ENCODE measurements around the gene RER1. TPM values are rescaled to one million over a fixed set of nuclear protein-coding genes. Genes with fewer than 3 reads are reported as not detected.
A peak's percentile ranks its signal among the peaks of the same experiment; 100 is the strongest.

Gene RER1
- total RNA-seq, 1 donor from 2014 or later, result 197 TPM

DNA sequence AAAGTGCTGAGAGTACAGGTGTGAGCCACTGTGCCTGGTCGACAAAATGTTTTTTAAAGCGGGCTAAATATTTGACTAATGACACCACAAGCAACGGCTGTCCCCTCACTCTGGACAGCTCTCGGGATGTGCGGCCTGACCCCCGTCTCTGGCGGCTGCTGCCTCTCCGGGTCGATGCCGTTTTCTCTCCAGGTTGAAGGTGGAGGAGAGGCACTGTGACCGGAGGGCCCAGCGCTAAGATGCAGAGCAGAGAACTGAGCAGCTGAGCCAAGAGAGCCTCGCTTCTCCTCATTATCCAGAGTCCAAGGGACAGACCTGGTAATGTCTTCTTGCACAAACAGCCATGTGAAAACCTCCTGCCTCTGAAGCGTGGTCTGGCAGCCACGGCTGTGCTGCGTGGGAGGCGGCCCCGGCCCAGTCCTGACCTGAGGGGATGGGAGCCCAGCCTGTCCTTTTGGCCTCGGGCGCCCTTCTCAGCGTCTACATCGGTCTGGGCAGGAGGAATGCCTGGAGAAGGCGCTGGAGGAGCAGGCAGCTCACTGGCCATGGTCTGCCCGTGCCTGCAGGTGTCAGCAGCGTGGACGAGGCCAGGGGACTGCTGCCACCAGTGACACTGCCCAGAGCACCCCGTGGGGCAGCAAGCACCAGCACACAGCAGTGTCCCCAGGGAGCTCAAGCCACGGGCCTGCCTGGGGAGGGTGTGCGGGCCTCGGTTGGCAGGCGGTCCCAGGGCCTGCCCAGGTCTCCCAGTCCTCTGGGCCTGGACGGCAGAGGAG lies 10.6 kb upstream of the RER1 start:
- Histone ChIP-seq H3K27me3 (ENCODE audit: insufficient read depth, low read length) (no peaks in the 10 kb centered on the region), H3K9ac (ENCODE audit: low read length) (no peak overlapping the region), H3K4me2 (ENCODE audit: low read length) (no peak overlapping the region), H3K27ac (ENCODE audit: low read depth, low read length) (no peak overlapping the region), H2AFZ (ENCODE audit: low read depth, low read length) (no peak overlapping the region), H4K20me1 (ENCODE audit: insufficient read depth, low read length) (no peaks in the 10 kb centered on the region), H3K36me3 (ENCODE audit: insufficient read depth, low read length) (no peaks in the 10 kb centered on the region), H3K9me3 (ENCODE audit: insufficient read depth, low read depth, low read length) (no peaks in the 10 kb centered on the region), H3K4me3 (ENCODE audit: insufficient read depth, low read depth, low read length) (no peak overlapping the region), H3K4me1 (ENCODE audit: insufficient read depth, low read length) (no peaks in the 10 kb centered on the region), H3K79me2 (ENCODE audit: insufficient read depth, low read length) (no peaks in the 10 kb centered on the region)
- no peak overlapping the region for H3K27ac Mint-ChIP-seq (ENCODE audit: unreplicated experiment)
- TF ChIP-seq, protein P1, sequence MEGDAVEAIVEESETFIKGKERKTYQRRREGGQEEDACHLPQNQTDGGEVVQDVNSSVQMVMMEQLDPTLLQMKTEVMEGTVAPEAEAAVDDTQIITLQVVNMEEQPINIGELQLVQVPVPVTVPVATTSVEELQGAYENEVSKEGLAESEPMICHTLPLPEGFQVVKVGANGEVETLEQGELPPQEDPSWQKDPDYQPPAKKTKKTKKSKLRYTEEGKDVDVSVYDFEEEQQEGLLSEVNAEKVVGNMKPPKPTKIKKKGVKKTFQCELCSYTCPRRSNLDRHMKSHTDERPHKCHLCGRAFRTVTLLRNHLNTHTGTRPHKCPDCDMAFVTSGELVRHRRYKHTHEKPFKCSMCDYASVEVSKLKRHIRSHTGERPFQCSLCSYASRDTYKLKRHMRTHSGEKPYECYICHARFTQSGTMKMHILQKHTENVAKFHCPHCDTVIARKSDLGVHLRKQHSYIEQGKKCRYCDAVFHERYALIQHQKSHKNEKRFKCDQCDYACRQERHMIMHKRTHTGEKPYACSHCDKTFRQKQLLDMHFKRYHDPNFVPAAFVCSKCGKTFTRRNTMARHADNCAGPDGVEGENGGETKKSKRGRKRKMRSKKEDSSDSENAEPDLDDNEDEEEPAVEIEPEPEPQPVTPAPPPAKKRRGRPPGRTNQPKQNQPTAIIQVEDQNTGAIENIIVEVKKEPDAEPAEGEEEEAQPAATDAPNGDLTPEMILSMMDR (IDR thresholded peaks at IDR 0.05; ENCODE audit: insufficient read depth, low read depth, low read length), result no peak
- no peak for TF ChIP-seq EZH2 (IDR thresholded peaks at IDR 0.05; ENCODE audit: insufficient read depth, low read length)
- no peaks in the 10 kb centered on the region for H3K4me1 Mint-ChIP-seq (ENCODE audit: low read depth, unreplicated experiment)
- no peaks in the 10 kb centered on the region for H3K36me3 Mint-ChIP-seq (ENCODE audit: low read depth, unreplicated experiment)
- H3K27me3 Mint-ChIP-seq (ENCODE audit: low read depth, unreplicated experiment), result no peaks in the 10 kb centered on the region
- H3K4me3 Mint-ChIP-seq (ENCODE audit: unreplicated experiment), result no peak overlapping the region
- FAIRE-seq (no peak), DNase-seq (ENCODE audit: low read depth) (no peak)
- H3K9me3 Mint-ChIP-seq (ENCODE audit: unreplicated experiment), result no peaks in the 10 kb centered on the region

DNA sequence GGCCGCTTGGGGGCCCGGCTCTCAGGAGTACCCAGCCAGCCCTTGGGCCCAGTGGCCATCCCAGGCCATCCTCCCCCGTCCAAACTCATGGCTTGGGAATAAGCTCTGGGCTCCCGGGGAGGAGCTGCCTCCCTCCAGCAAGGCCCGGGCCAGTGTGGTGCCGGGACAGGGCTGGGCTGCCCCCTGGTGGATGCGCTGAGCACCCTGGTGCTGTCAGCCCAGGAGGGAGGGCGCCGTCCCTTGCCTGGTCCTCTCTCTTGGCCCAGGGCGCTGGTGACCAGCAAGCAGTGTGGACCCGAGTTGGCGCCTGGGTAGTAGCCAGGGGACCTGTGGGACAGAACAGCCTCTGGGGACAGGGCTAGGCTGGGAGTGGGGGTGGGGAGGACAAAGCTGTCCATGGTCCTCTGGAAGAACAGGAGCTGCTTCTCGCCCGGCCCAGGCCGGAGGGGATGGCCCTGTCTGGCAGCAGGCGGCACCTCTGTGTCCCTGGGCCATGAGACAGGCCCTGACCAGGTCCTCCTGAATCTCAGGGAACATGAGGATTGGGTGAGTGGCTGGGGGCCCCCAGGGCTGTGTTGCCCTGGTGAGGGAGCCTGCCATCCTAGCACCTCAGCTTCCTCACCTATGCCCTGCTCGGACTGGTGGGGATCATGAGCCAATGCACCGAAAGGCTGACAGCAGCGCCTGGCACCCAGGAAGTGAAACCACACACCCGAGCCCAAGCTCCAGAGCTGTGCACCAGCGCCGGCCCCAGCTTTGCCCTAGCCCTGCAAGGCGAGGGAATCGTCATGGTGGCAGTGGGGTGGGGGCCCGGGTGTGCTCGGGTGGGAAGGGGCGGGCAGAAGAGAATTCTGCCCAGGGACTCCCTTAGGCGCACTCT lies 9.7 kb upstream of the RER1 start:
- FAIRE-seq (no peak), DNase-seq (ENCODE audit: low read depth) (peak; percentile 42)
- no peak overlapping the region for H3K27ac Mint-ChIP-seq (ENCODE audit: unreplicated experiment)
- no peak overlapping the region for H3K9ac ChIP-seq (ENCODE audit: low read length)
- H2AFZ ChIP-seq (ENCODE audit: low read depth, low read length), result no peak overlapping the region
- H3K9me3 Mint-ChIP-seq (ENCODE audit: unreplicated experiment), result no peaks in the 10 kb centered on the region
- no peak overlapping the region for H3K4me3 Mint-ChIP-seq (ENCODE audit: unreplicated experiment)
- no peak overlapping the region for H3K4me2 ChIP-seq (ENCODE audit: low read length)
- no peak overlapping the region for H3K27ac ChIP-seq (ENCODE audit: low read depth, low read length)
- H4K20me1 ChIP-seq (ENCODE audit: insufficient read depth, low read length), result no peaks in the 10 kb centered on the region
- no peaks in the 10 kb centered on the region for H3K27me3 ChIP-seq (ENCODE audit: insufficient read depth, low read length)
- H3K36me3 ChIP-seq (ENCODE audit: insufficient read depth, low read length), result no peaks in the 10 kb centered on the region
- H3K9me3 ChIP-seq (ENCODE audit: insufficient read depth, low read depth, low read length), result no peaks in the 10 kb centered on the region
- H3K36me3 Mint-ChIP-seq (ENCODE audit: low read depth, unreplicated experiment), result no peaks in the 10 kb centered on the region
- H3K27me3 Mint-ChIP-seq (ENCODE audit: low read depth, unreplicated experiment), result no peaks in the 10 kb centered on the region
- H3K4me3 ChIP-seq (ENCODE audit: insufficient read depth, low read depth, low read length), result no peak overlapping the region
- TF ChIP-seq, protein P1 (IDR thresholded peaks at IDR 0.05; ENCODE audit: insufficient read depth, low read depth, low read length), result peak; percentile 60
- TF ChIP-seq EZH2 (IDR thresholded peaks at IDR 0.05; ENCODE audit: insufficient read depth, low read length), result no peak
- no peaks in the 10 kb centered on the region for H3K4me1 Mint-ChIP-seq (ENCODE audit: low read depth, unreplicated experiment)
- H3K79me2 ChIP-seq (ENCODE audit: insufficient read depth, low read length), result no peaks in the 10 kb centered on the region
- no peaks in the 10 kb centered on the region for H3K4me1 ChIP-seq (ENCODE audit: insufficient read depth, low read length)
